MG63 (cell line): ENCODE results near the gene IL26. TPM values are rescaled to one million over a fixed set of nuclear protein-coding genes. Genes with fewer than 3 reads are reported as not detected.
"Not testable (repeated sequence)": the region's sequence is repeated elsewhere in the genome, so short reads cannot be mapped to it uniquely, and the experiment has no call there.

Experiments used
- DNase-seq: peaks from one replicate; pipeline ENCODE4 v3.0.0-alpha.2; 2020
- H3K27me3 ChIP-seq: fragments of 250-450 bp; sonication (Bioruptor Pico); 2 replicates; pipeline ENCODE4 v1.5.1; 2020; ENCODE audit warnings: mild to moderate bottlenecking, moderate library complexity
- H3K36me3 ChIP-seq: fragments of 250-450 bp; sonication (Bioruptor Pico); 2 replicates; pipeline ENCODE4 v1.5.1; 2020; ENCODE audit warnings: mild to moderate bottlenecking, moderate library complexity
- H3K4me3 ChIP-seq: fragments of 250-450 bp; sonication (Bioruptor Pico); 2 replicates; pipeline ENCODE4 v1.5.1; 2020; ENCODE audit warnings: mild to moderate bottlenecking, moderate library complexity
- H3K9me3 ChIP-seq: fragments of 250-450 bp; sonication (Bioruptor Pico); 2 replicates; pipeline ENCODE4 v1.5.1; 2020; ENCODE audit warnings: mild to moderate bottlenecking, moderate library complexity
- total RNA-seq: library from RNA; depleted of rRNA; stranded (reverse); fragments of >200 nt; shearing (Covaris generic); gene quantifications from 2 replicates; pipeline ENCODE4 v1.2.3, GENCODE V29; 2014; ENCODE audit warnings: low replicate concordance

IL26 gene
- total RNA-seq, 1 experiment from 2014 or later, result 1.6 TPM

DNA sequence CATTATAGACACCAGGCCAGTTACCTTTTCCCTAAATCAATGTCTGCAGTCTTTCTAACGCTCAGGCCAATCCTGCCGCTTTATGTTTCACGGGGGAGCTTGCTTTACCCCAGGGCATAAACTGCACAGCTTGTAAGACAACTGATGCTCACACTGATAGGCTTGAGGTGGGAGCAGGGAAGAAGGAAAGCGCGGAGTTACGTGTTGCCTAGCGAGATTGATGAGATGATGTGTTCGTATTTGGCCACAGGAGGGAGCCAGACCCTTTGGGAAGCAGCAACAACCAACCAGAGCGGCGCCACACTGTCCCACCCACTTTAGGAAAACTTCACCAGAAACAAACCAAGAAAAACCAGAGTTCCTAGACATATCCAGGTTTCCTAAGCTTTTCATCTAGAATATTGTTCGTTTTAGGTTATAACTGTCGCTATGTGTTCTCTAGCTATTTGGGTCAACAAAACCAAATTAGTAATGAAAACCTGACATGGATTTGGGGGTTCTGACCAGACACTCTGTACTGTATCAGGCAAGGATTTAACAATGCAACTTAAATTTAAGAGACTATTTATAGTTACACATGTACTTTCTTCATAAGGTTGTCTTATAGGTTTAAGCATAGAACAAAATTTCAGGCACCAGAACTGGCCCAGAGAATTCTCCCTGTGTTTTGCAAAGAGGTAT lies 2.4 kb downstream of the IL26 start:
- no peak overlapping the region for H3K4me3 ChIP-seq

DNA sequence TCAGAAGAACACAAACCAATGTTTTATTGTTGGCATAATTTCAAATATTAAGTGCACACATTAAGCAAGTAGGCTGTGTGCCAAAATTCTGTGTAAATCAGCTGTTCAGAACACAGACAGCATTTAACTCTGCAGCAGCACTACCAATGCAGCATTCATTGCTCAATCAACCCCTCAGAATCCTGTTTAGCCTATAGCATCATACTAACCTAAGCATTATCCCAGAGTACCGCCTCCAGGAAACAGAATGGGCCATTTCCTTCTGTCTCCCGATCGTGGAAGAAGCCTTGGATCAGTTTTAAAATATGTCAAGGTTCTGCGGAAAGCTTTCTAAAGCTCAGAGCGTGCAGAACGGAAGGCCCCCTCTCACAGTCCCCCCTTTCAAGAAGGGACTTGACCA lies 3.3 kb downstream of the IL26 start:
- DNase-seq, result no peak
- Histone ChIP-seq H3K27me3 (no peaks in the 10 kb centered on the region), H3K9me3 (no peaks in the 10 kb centered on the region), H3K4me3 (no peak overlapping the region), H3K36me3 (no peaks in the 10 kb centered on the region)

More for the DNA sequence above, 2.4 kb downstream of the IL26 start:
- Histone ChIP-seq H3K36me3 (no peaks in the 10 kb centered on the region), H3K9me3 (no peaks in the 10 kb centered on the region), H3K27me3 (no peaks in the 10 kb centered on the region)
- peak; percentile 75 for DNase-seq

DNA sequence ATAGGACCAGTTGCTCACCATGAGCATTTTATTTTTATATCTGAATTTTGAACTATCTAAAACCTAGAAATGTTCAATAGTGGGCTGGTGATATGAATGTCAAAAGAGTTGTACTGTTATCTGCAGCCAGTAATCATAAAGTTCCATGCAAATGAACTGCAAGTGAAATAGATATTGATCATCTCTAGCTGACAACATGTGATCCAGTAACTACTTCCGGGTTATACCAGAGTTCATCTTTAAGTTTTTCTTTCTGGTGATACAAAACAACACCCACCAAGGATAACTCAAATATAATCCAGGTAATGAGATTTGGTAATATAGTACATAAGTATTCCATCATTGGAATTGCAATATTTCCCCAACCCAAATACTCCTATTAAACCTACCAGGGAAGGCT lies 4.1 kb downstream of the IL26 start:
- no peaks in the 10 kb centered on the region for H3K9me3 ChIP-seq
- DNase-seq, result no peak
- no peaks in the 10 kb centered on the region for H3K36me3 ChIP-seq
- H3K27me3 ChIP-seq, result no peaks in the 10 kb centered on the region
- H3K4me3 ChIP-seq, result no peak overlapping the region

- Histone ChIP-seq H3K36me3 (no peaks in the 10 kb centered on the region), H3K27me3 (no peaks in the 10 kb centered on the region), H3K9me3 (no peaks in the 10 kb centered on the region), H3K4me3 (no peak overlapping the region)
- DNase-seq, result no peak
Observed at GRCh38 chr12:68210875-68211274, 14.7 kb downstream of the IL26 start.

DNA sequence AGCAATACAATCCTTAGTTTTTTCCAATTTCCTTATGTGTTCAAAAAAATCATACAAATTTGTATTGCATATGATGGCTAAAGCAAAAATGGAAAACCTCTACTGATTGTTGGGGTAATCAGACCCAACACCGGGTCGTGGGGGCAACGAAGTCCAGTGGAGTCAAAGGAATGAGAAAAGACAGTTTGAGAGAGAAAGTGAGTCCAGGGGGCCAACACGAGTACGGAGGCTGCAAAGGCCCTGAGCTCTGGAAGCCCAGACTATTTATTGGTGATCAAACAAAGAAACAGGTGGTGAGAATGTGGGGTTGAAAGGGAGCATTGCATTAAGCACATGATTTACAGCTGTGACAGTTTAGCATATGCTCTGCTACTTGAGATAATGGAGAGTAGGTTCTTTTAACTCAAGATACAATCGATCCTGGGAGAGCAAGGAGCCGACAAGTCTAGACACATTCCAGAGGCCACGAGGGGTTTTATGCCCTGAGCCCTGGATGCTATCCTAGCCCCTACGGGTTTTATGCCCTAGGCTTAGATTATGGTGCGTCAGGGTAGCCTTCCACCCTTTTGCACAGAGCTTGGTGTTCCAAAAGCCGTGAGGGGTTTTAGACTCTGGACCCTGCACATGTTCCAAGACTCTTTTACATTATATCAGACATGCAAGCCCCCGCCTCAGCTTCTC lies 16.4 kb downstream of the IL26 start:
- not testable (repeated sequence) for H3K27me3 ChIP-seq, H3K36me3 ChIP-seq, H3K9me3 ChIP-seq, DNase-seq, H3K4me3 ChIP-seq

DNA sequence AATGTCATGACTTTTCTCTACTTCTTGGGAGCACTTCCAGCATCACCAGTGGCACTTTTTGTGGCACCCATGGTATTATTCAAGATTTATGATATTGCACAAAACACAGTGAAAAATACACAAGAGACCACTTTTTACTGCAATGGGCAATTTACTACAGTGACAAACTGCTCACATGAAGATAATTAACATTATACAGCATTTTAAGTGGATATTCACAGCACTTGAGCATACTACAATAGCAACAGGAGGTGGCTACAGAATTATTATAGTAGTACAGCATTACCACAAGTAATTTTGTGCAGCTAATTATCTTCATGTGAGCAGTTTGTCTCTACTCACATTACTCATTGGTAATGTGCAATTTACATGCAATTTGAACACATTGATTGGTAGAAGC lies 18.3 kb downstream of the IL26 start:
- Histone ChIP-seq H3K9me3 (no peaks in the 10 kb centered on the region), H3K4me3 (no peak overlapping the region), H3K36me3 (no peaks in the 10 kb centered on the region), H3K27me3 (no peaks in the 10 kb centered on the region)
- DNase-seq, result no peak

DNA sequence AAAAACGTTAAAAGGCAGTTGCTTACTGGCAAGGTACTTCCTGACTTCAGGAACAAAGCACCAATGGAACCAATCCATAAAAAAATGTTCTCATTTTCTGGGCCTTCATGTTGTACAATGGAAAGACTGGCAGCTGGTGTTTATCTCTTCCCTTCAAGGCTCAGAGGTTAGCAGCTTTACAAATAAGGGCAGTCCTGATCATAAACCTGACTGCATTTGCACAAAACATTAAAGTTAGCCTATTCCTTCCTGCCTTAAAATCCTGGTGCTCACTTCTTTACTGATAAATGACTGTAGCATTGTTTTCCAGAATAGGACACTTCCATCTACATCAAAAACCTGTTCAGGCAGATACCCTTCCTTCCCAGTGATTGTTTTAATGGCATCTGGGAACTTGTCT lies 19.2 kb downstream of the IL26 start:
- Histone ChIP-seq H3K36me3 (no peaks in the 10 kb centered on the region), H3K4me3 (no peak overlapping the region), H3K9me3 (no peaks in the 10 kb centered on the region), H3K27me3 (no peaks in the 10 kb centered on the region)
- no peak for DNase-seq

DNA sequence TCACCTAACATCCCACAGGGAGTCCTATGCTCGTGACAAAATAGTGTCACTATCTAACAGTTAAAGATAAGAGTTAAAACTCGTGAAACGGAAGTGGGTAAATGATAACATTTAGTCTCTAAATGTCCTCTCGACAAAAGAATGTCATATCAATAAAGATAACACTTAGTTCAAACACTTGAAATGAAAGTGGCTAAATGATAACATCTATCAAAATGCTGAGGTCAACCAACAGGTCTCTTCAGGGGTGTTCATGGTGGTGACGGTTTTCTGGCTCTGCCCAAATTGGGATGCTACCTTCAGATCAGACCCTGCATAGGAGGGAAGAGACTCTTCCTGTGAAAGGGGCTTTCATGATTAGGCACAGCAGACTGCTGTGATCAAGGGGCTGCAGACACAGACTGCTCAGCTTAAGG lies 22.1 kb downstream of the IL26 start:
- DNase-seq, result no peak
- Histone ChIP-seq H3K36me3 (no peaks in the 10 kb centered on the region), H3K27me3 (no peaks in the 10 kb centered on the region), H3K9me3 (no peaks in the 10 kb centered on the region), H3K4me3 (no peak overlapping the region)

DNA sequence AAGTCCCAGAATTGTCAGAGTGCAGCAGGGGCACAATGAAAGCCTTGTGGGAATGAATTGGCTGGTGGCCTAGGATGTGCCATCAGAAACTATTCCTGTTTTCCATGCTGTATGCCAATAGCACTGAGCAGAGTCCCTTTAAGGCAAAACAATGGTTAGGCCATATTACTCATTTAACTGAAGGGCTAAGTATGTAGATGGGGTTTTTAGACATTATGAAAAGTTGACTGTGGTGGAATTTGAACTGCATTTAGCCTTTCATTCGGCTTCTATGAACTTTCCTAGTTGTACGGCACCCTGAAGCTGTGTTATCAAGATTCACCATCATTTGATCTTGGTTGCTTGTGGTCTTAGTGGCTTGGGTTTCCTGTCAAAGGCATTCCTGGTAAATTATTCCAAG lies 24.8 kb downstream of the IL26 start:
- H3K27me3 ChIP-seq, result no peaks in the 10 kb centered on the region; the same call in 1 of the 2 replicates
- DNase-seq, result no peak

GRCh38 chr12:68199127-68199526 lies 26.5 kb downstream of the IL26 start:
- H3K9me3 ChIP-seq, result no peaks in the 10 kb centered on the region
- H3K27me3 ChIP-seq, result no peaks in the 10 kb centered on the region; the same call in 1 of the 2 replicates
- H3K4me3 ChIP-seq, result no peak overlapping the region
- no peak for DNase-seq
- H3K36me3 ChIP-seq, result no peaks in the 10 kb centered on the region

More for the DNA sequence above, 24.8 kb downstream of the IL26 start:
- Histone ChIP-seq H3K9me3 (no peaks in the 10 kb centered on the region), H3K4me3 (no peak overlapping the region), H3K36me3 (no peaks in the 10 kb centered on the region)

GRCh38 chr12:68198507-68199086 lies 27.0 kb downstream of the IL26 start:
- Histone ChIP-seq H3K36me3 (no peaks in the 10 kb centered on the region), H3K4me3 (no peak overlapping the region), H3K9me3 (no peaks in the 10 kb centered on the region), H3K27me3 (no peaks in the 10 kb centered on the region; the same call in 1 of the 2 replicates)
- no peak for DNase-seq

DNA sequence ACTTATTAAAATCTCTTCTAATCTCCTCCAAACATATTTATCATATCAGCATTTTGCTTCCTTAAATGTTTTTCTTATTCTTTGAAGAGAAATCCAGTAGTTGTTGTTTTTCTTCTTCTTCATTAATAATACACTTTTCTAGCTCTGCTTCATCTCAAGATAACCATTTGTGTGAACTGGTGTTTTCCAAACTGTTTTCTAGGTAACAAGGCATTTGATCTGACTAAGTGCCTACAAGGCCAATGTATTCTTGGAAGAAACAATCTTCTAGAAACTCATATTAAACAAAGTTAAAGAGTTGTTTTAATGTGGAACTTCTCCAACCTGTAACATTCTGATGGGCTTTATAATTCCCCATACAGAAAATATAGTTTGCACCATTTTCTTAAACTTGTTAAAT lies 35.3 kb downstream of the IL26 start:
- Histone ChIP-seq H3K4me3 (no peak overlapping the region), H3K27me3 (no peaks in the 10 kb centered on the region), H3K9me3 (no peaks in the 10 kb centered on the region), H3K36me3 (no peaks in the 10 kb centered on the region)
- no peak for DNase-seq

GRCh38 chr12:68189821-68190242 lies 35.8 kb downstream of the IL26 start:
- DNase-seq, result no peak
- H3K36me3 ChIP-seq, result no peaks in the 10 kb centered on the region
- H3K4me3 ChIP-seq, result no peak overlapping the region
- H3K27me3 ChIP-seq, result no peaks in the 10 kb centered on the region
- no peaks in the 10 kb centered on the region for H3K9me3 ChIP-seq

GRCh38 chr12:68185598-68185997 lies 40.0 kb downstream of the IL26 start:
- no peak overlapping the region for H3K4me3 ChIP-seq
- DNase-seq, result no peak
- H3K9me3 ChIP-seq, result no peaks in the 10 kb centered on the region
- no peaks in the 10 kb centered on the region for H3K27me3 ChIP-seq
- no peaks in the 10 kb centered on the region for H3K36me3 ChIP-seq

- Histone ChIP-seq H3K4me3 (no peak overlapping the region), H3K9me3 (no peaks in the 10 kb centered on the region), H3K27me3 (no peaks in the 10 kb centered on the region), H3K36me3 (no peaks in the 10 kb centered on the region)
- DNase-seq, result no peak
Observed at GRCh38 chr12:68180792-68181744, 44.5 kb downstream of the IL26 start.

DNA sequence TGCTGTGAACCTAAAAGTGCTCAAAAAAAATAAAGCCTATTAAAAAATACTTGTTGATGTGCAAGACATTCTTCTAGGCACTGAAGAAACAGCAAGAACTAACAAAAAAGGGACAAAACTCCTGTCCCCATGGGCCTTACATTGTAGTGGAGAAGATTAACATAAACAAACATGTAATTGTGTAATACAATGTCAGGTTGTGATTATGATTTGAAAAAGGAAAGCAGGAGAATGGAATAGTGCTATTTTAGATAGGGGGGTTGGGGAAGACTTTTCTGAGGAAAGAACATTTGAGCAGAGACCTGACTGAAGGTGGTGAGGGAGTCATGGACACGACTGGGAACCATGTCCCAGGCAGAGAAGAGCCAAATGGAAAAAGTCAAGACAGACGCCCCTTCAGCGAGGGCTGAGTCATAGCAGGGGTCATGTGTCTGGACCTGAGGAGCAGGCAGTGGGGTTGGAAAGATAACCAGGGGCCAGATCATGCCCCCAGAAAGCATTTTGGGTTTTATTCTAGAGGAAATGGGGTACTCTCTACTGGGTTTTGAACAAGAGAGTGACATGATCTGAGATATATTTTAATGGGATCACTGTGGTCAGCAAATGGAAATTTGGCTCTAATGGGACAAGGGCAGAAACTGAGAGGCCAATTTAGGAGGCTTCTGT lies 46.7 kb downstream of the IL26 start:
- no peaks in the 10 kb centered on the region for H3K36me3 ChIP-seq
- no peak for DNase-seq
- no peak overlapping the region for H3K4me3 ChIP-seq
- no peaks in the 10 kb centered on the region for H3K27me3 ChIP-seq
- no peaks in the 10 kb centered on the region for H3K9me3 ChIP-seq
